HG02852 (cell line): ENCODE measurements around the gene RIN1.
A peak's percentile ranks its signal among the peaks of the same experiment; 100 is the strongest.

Experiments
- ATAC-seq: cut with Tn5 transposase; IDR thresholded peaks from one replicate; pipeline ENCODE4 v1.9.1; 2021; ENCODE audit warnings: mild to moderate bottlenecking, moderate library complexity; ENCODE audit not compliant: unreplicated experiment

RIN1 gene

DNA sequence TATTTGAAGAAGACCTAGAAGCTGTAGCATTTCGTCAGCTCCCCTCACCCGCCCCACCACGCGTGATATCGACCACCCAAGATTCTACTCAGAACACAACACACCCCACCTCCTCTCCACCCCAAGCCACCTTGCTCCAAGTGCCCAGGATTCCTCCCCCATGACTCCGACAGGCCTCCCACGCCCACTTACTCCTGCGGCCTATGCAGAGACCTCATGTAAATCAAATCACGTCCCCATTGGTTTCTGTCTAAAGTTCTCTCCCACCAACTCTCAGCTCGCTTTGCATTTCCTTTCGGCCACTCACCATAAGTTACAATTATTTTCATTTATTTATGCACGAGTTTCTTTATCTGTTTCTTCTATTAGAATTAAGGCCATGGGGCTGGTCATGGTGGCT lies 33.6 kb downstream of the RIN1 start:
- ATAC-seq: no peak

- ATAC-seq: no peak
Observed at GRCh38 chr11:66299186-66299585, 37.0 kb downstream of the RIN1 start.

DNA sequence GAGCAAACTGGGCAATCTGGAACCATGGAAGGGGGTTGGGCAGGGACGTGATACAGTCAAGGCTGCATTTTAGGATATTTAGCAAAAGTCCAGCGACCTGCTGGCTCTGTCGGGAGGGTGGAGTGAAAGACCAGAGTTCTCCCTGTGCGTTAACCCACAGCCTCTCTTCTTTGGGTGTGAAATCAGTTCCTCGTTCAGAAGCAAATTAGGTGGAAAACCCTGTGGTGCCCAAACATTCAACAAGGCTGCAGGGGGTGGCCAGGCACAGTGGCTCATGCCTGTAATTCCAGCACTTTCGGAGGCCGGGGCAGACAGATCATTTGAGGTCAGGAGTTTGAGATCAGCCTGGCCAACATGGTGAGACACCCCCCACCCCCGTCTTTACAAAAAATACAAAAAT lies 38.6 kb downstream of the RIN1 start:
- no peak for ATAC-seq

DNA sequence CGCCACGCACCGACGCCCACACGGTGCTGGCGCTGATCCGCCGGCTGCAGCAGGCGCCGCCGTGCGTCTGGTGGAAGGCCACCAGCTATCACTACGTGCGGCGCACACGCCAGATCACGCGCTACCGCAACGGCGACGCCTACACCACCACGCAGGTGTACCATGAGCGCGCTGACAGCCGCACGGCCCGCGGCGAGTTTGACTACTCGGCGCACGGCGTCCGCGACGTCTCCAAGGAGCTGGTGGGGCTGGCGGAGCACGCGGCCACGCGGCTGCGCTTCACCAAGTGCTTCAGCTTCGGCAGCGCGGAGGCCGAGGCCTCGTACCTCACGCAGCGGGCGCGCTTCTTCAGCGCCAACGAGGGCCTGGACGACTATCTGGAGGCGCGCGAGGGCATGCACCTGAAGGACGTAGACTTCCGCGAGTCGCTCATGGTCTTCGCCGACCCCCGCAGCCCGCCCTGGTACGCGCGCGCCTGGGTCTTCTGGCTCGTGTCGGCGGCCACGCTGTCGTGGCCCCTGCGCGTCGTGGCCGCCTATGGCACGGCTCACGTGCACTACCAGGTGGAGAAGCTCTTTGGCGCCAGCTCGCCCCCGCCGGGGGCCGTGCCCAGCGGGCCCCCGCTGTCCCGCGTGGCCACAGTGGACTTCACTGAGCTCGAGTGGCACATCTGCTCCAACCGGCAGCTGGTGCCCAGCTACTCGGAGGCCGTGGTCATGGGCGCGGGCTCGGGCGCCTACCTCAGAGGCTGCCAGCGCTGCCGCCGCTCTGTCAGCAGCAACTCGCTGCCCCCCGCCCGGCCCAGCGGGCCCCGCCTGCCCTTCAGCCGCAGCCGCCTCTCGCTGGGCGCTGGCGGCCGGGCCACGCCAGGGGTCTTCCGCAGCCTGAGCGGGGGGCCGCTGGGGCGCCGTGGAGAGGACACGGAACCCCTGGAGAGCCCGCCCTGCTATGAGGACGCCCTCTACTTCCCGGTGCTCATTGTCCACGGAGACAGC lies 41.3 kb downstream of the RIN1 start:
- ATAC-seq: no peak

DNA sequence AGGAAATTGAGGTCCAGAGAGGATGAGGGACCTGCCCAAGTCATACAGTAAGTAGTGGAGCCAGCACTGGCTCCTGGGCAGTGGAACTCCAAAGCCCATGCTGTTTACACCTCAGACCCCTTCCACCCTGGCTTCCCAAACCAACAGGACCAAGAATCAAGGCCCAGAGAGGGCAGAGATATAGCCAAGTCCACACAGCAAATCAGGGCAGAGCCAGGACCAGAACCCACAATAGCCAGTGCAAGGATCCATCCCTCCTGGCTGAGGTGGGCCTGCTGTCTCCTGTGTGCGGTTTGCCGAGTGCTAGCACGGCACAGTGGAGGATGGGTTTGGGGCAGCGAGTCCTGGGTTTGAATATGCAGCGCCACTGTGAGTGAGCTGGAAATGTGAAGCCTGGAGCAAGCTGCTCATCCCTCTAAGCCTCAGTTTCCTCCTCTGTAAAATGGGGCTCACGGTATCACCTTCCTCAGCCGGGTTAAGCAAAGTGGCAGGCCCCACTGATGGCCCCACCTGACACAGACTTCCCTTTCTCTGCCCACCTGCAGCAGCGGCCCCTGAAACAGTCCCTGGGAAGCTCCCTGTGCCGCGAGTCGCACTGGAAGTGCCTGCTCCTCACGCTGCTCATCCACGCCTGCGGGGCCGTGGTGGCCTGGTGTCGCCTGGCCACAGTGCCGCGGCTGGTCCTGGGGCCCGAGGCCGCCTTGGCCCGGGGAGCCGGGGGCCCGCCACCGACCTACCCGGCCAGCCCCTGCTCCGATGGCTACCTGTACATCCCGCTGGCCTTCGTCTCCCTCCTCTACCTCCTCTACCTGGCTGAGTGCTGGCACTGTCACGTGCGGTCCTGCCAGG lies 42.2 kb downstream of the RIN1 start:
- no peak for ATAC-seq

DNA sequence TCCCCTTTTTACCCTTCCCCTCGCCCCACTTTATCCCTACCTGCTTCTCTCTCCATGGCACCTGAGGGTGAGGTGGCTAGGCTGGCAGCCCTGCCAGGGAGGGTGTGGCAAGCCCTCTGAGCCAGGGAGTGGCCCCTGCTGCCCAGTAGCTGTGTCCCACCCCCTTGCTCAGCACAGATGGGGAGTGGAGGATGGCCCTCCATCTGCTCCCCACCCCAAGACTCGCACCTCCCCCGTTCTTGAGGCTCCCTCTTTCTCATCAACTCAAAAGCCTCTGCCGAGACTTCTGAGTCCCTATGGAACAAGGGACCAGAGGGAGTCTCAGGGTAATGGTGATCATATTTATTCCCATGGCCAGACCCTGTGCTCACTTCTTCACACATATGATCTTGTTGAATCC lies 42.9 kb downstream of the RIN1 start:
- no peak for ATAC-seq

- no peak for ATAC-seq
Observed at GRCh38 chr11:66292543-66293332, 43.5 kb downstream of the RIN1 start.

- ATAC-seq: no peak
Observed at GRCh38 chr11:66291706-66292542, 44.3 kb downstream of the RIN1 start, which contains the start of gene TMEM151A. Gene TMEM151A, plus strand, starts transcription at chr11:66291894. Its CDS starts 120 bp downstream, at chr11:66292014.

DNA sequence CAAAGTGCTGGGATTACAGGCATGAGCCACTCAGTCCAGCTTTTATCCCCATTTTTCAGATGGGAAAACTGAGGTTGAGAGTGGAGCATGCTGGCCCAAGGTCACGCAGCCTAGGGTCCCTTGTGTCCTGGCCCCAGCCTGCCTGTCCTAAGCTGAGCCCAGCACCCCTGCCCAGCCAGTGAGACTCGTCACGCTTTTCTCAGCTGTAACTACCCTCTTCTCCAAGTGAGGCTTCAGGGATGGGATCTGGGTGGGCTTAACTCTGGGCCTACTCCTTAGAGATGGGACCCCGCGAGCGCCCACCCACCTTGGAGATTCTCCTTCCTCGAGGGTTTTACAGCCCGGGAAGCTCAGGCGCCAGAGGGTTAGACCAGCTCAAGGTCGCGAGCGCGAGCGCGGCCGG lies 44.9 kb downstream of the RIN1 start:
- ATAC-seq: no peak

DNA sequence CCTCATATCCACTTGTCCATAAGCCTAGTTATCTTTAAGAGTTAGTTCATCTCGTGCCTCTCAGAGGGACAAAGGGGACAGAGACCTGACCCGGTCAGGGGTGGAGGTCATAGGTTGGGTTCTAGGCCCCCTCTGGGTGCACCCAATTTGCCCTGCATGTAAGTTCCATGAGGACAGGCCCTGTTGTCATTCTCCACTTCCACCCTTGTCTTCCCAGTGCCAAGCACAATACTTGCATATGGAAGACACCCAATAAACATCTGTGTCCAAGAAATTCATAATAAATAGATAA lies 46.0 kb downstream of the RIN1 start:
- ATAC-seq: no peak

DNA sequence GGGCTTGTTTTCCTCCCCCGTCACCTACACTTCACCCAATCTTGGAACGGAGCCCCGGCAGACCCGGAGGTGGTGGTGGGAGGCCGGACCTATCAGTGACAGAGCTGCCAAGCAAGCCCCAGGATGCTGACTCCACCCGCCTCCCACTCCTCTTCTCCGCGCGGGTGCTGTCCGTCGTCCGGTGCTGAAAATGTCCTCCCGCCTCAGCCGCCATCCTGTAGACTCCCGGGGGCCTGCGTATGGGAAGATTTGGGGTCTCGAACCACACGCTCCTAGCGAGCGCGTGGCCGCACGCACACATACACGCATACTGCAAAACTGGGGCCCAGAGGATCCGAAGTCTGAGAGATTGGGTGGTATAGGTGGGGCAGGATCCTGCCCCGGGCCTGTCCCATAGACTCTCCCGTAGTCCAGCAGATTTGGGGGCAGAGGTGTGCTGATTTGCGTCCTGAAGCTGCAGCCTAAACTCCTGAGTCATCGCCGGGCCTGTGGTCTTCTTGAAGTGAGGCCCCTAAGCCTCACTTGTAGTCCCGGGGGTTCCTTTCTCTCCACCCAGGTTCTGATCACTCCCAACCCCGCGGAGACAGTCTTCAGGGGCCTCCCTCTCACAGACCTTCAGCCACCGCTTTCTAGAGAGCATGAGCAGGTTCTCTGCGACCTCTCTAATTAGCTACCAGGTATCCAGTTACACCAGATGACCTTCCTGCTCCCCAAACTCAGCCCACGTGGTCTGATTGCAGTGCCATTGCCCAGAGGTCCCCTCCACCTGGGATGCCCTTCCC lies 46.5 kb downstream of the RIN1 start:
- ATAC-seq: peak; percentile 40

DNA sequence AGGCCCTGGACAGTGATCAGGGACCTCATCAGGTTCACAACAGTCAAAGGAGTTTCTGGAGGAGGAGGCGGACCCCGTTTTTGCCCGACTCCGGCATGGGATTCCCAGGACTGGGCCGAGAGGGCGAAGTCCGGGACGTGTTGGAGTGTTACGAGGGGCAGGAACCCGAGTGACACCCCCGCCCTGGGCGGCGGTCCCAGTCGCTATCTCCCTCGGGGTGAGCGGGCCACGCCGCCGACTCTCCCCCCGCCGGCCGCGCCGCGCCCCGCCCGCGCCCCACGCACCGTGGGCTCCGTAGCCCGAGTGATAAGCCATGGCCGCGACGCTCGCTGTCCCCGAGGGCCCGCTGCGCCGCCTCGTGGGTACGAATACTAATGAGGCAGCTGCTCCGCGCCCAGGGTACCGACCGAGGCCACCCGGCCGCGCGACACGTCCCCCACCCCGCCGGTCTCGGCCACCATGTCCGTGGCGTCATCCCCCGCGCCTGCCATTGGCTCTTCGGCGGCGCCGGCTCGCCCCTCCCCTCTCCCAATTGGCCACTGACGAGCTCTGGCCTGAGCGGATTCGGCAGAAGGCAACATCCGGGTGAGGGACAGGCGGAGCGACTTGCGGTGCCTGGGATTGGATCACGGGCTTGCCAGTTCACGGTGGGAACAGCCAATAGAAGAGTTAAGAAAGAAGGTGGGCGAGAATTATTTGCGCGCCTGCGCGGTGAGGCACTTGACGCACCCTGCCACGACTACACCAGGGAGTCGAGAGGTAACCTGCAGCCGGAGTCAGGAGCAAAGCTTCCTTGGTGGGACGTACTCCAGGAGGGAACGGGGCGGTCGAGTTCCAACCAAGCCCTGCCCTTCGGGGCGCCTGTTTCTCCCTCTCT lies 47.3 kb downstream of the RIN1 start, which contains the start of gene YIF1A:
Gene YIF1A (minus strand): TSS at position 473 of the 877 bp plus-strand sequence. CDS start 158 bp downstream, at position 315.
- ATAC-seq: peak; percentile 92

GRCh38 chr11:66287889-66288670 lies 48.2 kb downstream of the RIN1 start:
- ATAC-seq: no peak

DNA sequence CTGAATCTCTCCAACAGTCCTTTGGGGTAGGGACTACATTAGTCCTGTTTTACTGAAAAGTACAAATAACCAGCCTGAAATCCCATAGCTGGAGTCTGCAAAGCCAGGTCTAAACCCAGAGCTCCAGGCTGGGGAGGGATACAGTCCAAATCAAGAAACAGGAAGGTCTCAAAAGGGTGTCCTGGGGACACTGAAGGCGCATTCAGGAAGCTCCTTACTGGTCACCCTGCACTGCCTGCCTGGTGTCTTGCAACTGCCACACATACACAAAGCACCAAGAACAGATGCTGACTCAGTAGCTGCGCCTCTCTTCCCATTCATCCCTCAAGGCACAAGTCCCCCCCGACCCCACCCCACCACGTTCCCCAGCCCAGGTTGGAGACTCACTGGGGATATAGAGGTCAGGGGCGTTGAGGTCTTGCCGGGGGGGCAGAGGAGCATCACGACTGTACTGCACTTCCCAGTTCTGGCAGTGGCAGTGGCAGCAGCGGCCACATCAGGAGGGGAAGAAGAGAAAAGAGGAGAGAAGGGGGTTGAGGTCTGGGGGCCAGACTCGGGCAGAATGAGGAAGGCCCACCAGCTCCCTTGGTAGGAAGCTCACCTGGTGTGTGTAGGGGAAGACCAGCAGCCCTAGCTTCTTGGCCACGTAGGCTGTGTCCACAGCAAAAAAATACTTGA lies 48.9 kb downstream of the RIN1 start:
- no peak for ATAC-seq

DNA sequence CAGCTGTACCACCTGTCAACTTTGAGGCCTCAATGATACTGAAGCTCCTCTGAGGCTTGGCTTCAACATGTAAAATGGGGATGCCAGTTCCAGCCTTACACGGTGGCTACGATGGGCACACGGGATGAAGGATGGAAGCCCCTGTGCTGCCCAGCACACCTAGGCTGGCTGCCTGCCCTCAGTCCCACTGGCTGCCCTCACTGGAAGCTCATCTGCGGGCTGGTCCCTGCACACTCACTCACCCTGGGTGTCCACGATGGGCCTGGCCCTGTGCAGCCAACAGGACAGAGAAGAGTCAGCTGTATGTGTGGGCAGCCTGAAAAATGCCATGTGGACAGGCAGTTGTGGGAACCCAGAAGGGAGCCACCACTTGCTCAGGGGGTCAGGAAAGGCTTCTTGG lies 49.5 kb downstream of the RIN1 start:
- ATAC-seq: no peak

- no peak for ATAC-seq
Observed at GRCh38 chr11:66285250-66285947, 50.8 kb downstream of the RIN1 start.
